MM.1S (cell line): ENCODE results near the gene DLGAP1.

ENCODE experiments used
- DNase-seq: peaks from one replicate; pipeline ENCODE4 v3.0.0-alpha.2; 2015
- H2AFZ ChIP-seq: fragments of 300-600 bp; sonication (generic); 2 replicates; pipeline ENCODE4 v1.6.0; 2016; ENCODE audit warnings: antibody characterized with exemption, low read length
- H3F3A ChIP-seq: fragments of 300-600 bp; sonication (generic); 2 replicates; pipeline ENCODE4 v1.6.1; 2016; ENCODE audit warnings: mild to moderate bottlenecking, antibody characterized with exemption, low read length, moderate library complexity, mixed read lengths; ENCODE audit not compliant: insufficient read depth
- H3K27ac ChIP-seq: fragments of 300-600 bp; sonication (generic); 2 replicates; pipeline ENCODE4 v1.5.1; 2016; ENCODE audit warnings: mild to moderate bottlenecking, low read length
- H3K27me3 ChIP-seq: fragments of 300-600 bp; sonication (generic); replicated peaks from 2 replicates; pipeline ENCODE4 v1.6.0; 2016; ENCODE audit warnings: low read length; ENCODE audit not compliant: insufficient read depth
- H3K36me3 ChIP-seq: fragments of 300-600 bp; sonication (generic); replicated peaks from 2 replicates; pipeline ENCODE4 v1.6.1; 2016; ENCODE audit warnings: mild to moderate bottlenecking, low read length, mixed read lengths; ENCODE audit not compliant: insufficient read depth
- H3K4me1 ChIP-seq: fragments of 300-600 bp; sonication (generic); 2 replicates; pipeline ENCODE4 v1.6.1; 2016; ENCODE audit warnings: low read length, mixed read lengths
- H3K4me2 ChIP-seq: fragments of 300-600 bp; sonication (generic); 2 replicates; pipeline ENCODE4 v1.6.0; 2016; ENCODE audit warnings: low read depth, low read length
- H3K4me3 ChIP-seq: fragments of 300-600 bp; sonication (generic); 2 replicates; pipeline ENCODE4 v1.5.1; 2016; ENCODE audit warnings: low read length, mixed read lengths
- H3K79me2 ChIP-seq: fragments of 300-600 bp; sonication (generic); 2 replicates; pipeline ENCODE4 v1.6.1; 2016; ENCODE audit warnings: mixed run types, low read length, mixed read lengths
- H3K9ac ChIP-seq: fragments of 300-600 bp; sonication (generic); 2 replicates; pipeline ENCODE4 v1.6.1; 2016; ENCODE audit warnings: low read length, mixed read lengths
- H3K9me2 ChIP-seq: fragments of 300-600 bp; sonication (generic); replicated peaks from 2 replicates; pipeline ENCODE4 v1.6.1; 2016; ENCODE audit warnings: mild to moderate bottlenecking, low read length, mixed read lengths; ENCODE audit not compliant: insufficient read depth
- H3K9me3 ChIP-seq: fragments of 300-600 bp; sonication (generic); replicated peaks from 2 replicates; pipeline ENCODE4 v1.6.1; 2016; ENCODE audit warnings: mild to moderate bottlenecking, low read length, mixed read lengths; ENCODE audit not compliant: insufficient read depth
- H4K20me1 ChIP-seq: fragments of 300-600 bp; sonication (generic); 2 replicates; pipeline ENCODE4 v1.6.1; 2016; ENCODE audit warnings: mild to moderate bottlenecking, low read length, moderate library complexity, mixed read lengths; ENCODE audit not compliant: insufficient read depth
- CTCF ChIP-seq: fragments of 300-600 bp; sonication (generic); IDR thresholded peaks from 2 replicates; pipeline ENCODE4 v1.5.1; 2016; ENCODE audit warnings: antibody characterized with exemption, low read length, mixed read lengths
- EZH2 ChIP-seq: fragments of 300-600 bp; sonication (generic); optimal IDR thresholded peaks from 2 replicates; pipeline ENCODE3; 2017; ENCODE audit warnings: low read depth, mild to moderate bottlenecking, antibody characterized with exemption, low read length, mixed read lengths
- EZH2phosphoT487 ChIP-seq: fragments of 300-600 bp; sonication (generic); IDR thresholded peaks from 2 replicates; pipeline ENCODE4 v1.6.1; 2018; ENCODE audit warnings: antibody characterized with exemption, low read length

The DLGAP1 gene

GRCh38 chr18:3691705-3692104, 763.4 kb downstream of the DLGAP1 start:
- H3K4me2 ChIP-seq, result no peak overlapping the region
- H3K9me2 ChIP-seq, result no peaks in the 10 kb centered on the region
- H3K79me2 ChIP-seq, result no peaks in the 10 kb centered on the region
- no peaks in the 10 kb centered on the region for H3K4me1 ChIP-seq
- H3K27me3 ChIP-seq, result no peaks in the 10 kb centered on the region
- no peak for DNase-seq
- no peak overlapping the region for H3K4me3 ChIP-seq
- no peak overlapping the region for H2AFZ ChIP-seq
- no peak for TF ChIP-seq EZH2
- TF ChIP-seq EZH2phosphoT487, result no peak
- TF ChIP-seq CTCF, result no peak
- no peaks in the 10 kb centered on the region for H3K9me3 ChIP-seq
- no peaks in the 10 kb centered on the region for H3K36me3 ChIP-seq
- H3F3A ChIP-seq, result no peaks in the 10 kb centered on the region
- no peak overlapping the region for H3K9ac ChIP-seq
- no peak overlapping the region for H3K27ac ChIP-seq
- no peaks in the 10 kb centered on the region for H4K20me1 ChIP-seq

- H2AFZ ChIP-seq, result no peak overlapping the region
- H3K4me1 ChIP-seq, result no peaks in the 10 kb centered on the region
- H3K27ac ChIP-seq, result no peak overlapping the region
- no peaks in the 10 kb centered on the region for H3K27me3 ChIP-seq
- DNase-seq, result no peak
- H3K9me2 ChIP-seq, result no peaks in the 10 kb centered on the region
- H4K20me1 ChIP-seq, result no peaks in the 10 kb centered on the region
- no peaks in the 10 kb centered on the region for H3K9me3 ChIP-seq
- H3K79me2 ChIP-seq, result no peaks in the 10 kb centered on the region
- H3K4me3 ChIP-seq, result no peak overlapping the region
- no peaks in the 10 kb centered on the region for H3F3A ChIP-seq
- H3K36me3 ChIP-seq, result no peaks in the 10 kb centered on the region
- H3K4me2 ChIP-seq, result no peak overlapping the region
- no peak for TF ChIP-seq CTCF
- TF ChIP-seq EZH2, result no peak
- no peak for TF ChIP-seq EZH2phosphoT487
- H3K9ac ChIP-seq, result no peak overlapping the region
Measured at GRCh38 chr18:3690764-3691066, 764.4 kb downstream of the DLGAP1 start.

- Histone ChIP-seq H3K79me2 (no peaks in the 10 kb centered on the region), H3K4me2 (no peak overlapping the region), H3K9ac (no peak overlapping the region), H3K4me1 (no peaks in the 10 kb centered on the region), H3K27me3 (no peaks in the 10 kb centered on the region), H3F3A (no peaks in the 10 kb centered on the region), H3K36me3 (no peaks in the 10 kb centered on the region), H3K4me3 (no peak overlapping the region), H2AFZ (no peak overlapping the region), H3K9me2 (no peaks in the 10 kb centered on the region), H4K20me1 (no peaks in the 10 kb centered on the region), H3K27ac (no peak overlapping the region), H3K9me3 (no peaks in the 10 kb centered on the region)
- TF ChIP-seq EZH2, result no peak
- DNase-seq, result no peak
Measured at GRCh38 chr18:3689986-3690763, 764.9 kb downstream of the DLGAP1 start.

- Histone ChIP-seq H3K27me3 (no peaks in the 10 kb centered on the region), H3K36me3 (no peaks in the 10 kb centered on the region), H3K9me3 (no peaks in the 10 kb centered on the region), H4K20me1 (no peaks in the 10 kb centered on the region), H3F3A (no peaks in the 10 kb centered on the region), H3K79me2 (no peaks in the 10 kb centered on the region), H2AFZ (no peak overlapping the region), H3K27ac (no peak overlapping the region), H3K4me1 (no peaks in the 10 kb centered on the region), H3K4me2 (no peak overlapping the region), H3K9ac (no peak overlapping the region), H3K4me3 (no peak overlapping the region), H3K9me2 (no peaks in the 10 kb centered on the region)
- no peak for DNase-seq
- no peak for TF ChIP-seq CTCF
- no peak for TF ChIP-seq EZH2
- TF ChIP-seq EZH2phosphoT487, result no peak
Measured at GRCh38 chr18:3689091-3689490, 766.0 kb downstream of the DLGAP1 start.
